GM15510 (cell line): ENCODE data around the gene PLCL1.

ENCODE experiments used
- POLR2A ChIP-seq: IDR thresholded peaks from 3 replicates; pipeline ENCODE4 v1.6.1; 2011; ENCODE audit warnings: borderline replicate concordance; ENCODE audit not compliant: insufficient read length; ENCODE audit errors: extremely low read depth

PLCL1 gene

GRCh38 chr2:197838579-197838978 lies 34.2 kb downstream of the PLCL1 start:
- TF ChIP-seq POLR2A, result no peak

GRCh38 chr2:197839327-197839726 lies 34.9 kb downstream of the PLCL1 start:
- no peak for TF ChIP-seq POLR2A

GRCh38 chr2:197839856-197840255 lies 35.5 kb downstream of the PLCL1 start:
- no peak for TF ChIP-seq POLR2A

- no peak for TF ChIP-seq POLR2A
These were observed 41.7 kb downstream of the PLCL1 start for GRCh38 chr2:197846128-197846527.

- no peak for TF ChIP-seq POLR2A
These were observed 42.4 kb downstream of the PLCL1 start for GRCh38 chr2:197846777-197847176.

GRCh38 chr2:197847651-197848401 lies 43.4 kb downstream of the PLCL1 start:
- no peak for TF ChIP-seq POLR2A

- no peak for TF ChIP-seq POLR2A
These were observed 44.2 kb downstream of the PLCL1 start for GRCh38 chr2:197848602-197849001.

GRCh38 chr2:197850882-197851450 lies 46.6 kb downstream of the PLCL1 start:
- no peak for TF ChIP-seq POLR2A

GRCh38 chr2:197851451-197851850 lies 47.1 kb downstream of the PLCL1 start:
- no peak for TF ChIP-seq POLR2A

GRCh38 chr2:197852108-197852507 lies 47.7 kb downstream of the PLCL1 start:
- no peak for TF ChIP-seq POLR2A

- TF ChIP-seq POLR2A, result no peak
These were observed 49.2 kb downstream of the PLCL1 start for GRCh38 chr2:197853549-197853948.

GRCh38 chr2:197857476-197858107 lies 53.2 kb downstream of the PLCL1 start:
- TF ChIP-seq POLR2A, result no peak

GRCh38 chr2:197858607-197859140 lies 54.3 kb downstream of the PLCL1 start:
- no peak for TF ChIP-seq POLR2A

GRCh38 chr2:197862246-197862955 lies 58.0 kb downstream of the PLCL1 start:
- no peak for TF ChIP-seq POLR2A

GRCh38 chr2:197863744-197864143 lies 59.4 kb downstream of the PLCL1 start:
- TF ChIP-seq POLR2A, result no peak
